Measurements from ENCODE around the gene CABP1.
A peak's percentile ranks its signal among the peaks of the same experiment; 100 is the strongest.

CABP1 gene

DNA sequence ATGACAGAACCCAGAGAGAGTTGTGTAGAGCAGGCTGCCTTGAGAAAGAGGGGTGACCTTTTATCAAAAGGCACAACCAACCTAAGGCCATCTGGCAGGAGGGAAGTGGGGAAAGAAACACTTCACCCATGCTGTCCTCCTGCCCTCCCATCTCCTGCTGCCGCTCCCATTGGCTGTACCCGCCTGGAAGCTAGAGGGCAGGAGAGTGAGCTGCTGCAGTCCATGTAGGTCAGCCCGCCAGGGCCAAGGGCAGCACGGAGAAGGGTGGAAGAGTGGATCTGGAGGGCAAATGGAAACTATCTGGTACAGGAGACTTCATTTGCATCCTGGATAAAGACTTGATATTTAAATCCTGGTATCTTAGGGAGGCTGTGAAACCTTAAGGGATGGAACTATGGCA is 11.5 kb upstream of the CABP1 start:
- no peak overlapping the region for H3K4me3 ChIP-seq (ENCODE audit: low read length)
- DNase-seq (ENCODE audit: low read depth, low spot score): no peak

DNA sequence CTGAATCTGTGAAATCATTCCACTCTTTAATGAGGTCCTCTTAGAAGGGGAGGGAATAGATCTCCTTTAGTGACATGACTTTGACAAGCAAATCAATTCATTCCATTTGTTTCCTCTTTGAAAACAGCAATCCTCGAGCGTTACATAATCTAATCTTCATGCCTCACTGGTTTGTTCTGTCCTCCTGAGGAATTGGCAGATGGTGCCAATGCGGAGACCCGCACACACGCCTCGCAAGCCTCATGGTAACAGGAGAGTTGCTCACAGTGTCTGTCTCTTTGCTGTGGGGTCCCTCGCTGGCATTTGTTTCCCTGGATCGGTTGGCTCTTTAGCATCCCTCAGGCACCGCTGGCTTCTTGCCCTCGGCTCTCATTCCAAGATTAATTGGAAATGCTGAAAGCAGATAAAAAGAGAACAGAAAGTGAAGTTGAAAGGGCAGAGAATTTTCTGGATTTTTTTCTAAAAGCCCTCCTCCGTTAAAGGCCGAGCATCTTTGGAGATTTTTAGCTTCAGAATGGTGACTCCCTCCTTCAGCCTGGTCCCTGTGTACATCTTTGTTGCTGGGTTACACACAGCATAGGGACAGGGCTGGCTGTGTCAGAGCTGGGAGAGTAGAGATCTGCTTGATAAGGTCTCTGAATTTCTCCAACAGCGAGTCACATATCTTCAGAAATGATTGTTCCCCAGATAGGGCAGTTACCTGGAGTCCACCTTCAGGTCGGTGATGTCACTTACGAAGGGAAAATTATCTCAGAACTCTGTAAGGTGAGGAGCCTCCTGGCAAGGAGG is 10.1 kb upstream of the CABP1 start:
- DNase-seq (ENCODE audit: low read depth, low spot score): no peak
- H3K4me3 ChIP-seq (ENCODE audit: low read length): no peak overlapping the region

DNA sequence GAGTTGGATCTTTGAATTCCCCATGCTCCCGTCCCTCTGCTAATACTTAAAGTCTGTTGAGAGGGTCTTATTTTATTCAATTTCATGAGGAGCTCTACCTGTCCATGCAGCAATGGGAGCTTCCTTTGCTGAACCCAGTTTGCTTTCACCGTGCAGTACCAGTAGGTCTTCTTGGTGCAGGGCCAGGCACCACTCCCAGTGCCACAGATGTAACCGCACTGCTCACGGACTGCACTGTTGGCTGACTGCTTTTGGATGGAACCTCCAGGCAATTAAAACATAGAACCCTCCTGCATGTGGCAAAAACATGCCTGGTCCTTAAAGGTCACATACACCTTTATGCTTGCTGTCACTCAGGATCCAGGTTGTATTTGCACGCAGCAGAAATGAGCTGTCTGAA is 9.3 kb upstream of the CABP1 start:
- DNase-seq (ENCODE audit: low read depth, low spot score): no peak
- no peak overlapping the region for H3K4me3 ChIP-seq (ENCODE audit: low read length)

DNA sequence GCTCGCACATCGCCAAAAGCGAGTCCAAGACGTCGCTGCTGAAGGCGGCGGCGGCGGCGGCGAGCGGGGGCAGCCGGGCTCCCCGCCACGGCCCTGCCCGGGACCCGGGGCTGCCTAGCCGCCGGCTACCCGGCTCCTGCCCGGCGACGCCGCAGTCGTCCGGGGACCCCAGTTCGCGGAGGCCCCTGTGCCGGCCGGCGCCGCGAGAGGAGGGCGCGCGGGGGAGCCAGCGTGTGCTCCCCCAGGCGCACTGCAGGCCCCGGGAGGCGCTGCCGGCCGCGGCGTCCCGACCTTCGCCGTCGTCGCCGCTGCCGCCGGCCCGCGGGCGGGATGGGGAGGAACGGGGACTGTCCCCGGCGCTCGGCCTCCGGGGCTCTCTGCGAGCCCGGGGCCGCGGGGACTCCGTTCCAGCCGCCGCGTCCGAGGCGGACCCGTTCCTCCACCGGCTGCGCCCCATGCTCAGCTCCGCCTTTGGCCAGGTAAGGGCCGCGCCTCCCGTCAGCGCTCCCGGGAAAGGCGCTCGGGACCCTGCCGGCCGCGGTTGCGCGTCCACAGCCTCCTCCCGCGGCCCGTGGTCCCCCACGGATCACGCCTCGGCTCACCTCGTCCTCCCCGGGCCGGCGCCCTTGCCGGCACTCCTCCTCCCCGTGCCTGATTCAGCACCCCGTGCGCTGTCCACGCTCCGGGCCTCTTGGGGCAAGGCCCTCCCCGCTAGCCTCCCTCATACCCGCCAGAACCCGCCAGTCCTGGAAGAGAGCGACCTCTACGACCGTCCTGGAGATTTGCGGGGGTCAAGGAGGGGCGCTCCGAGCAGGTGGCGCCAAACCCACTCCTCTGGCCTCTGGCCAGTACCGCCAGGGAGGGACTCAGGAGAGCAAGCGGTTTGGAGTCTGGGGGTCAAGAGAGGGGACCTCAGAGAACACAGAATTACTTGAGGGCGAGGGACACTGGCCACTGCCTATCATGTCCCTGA is 721 bp downstream of the CABP1 start:
- no peak for DNase-seq (ENCODE audit: low read depth, low spot score)
- peak overlapping the region; percentile 30 for H3K4me3 ChIP-seq (ENCODE audit: low read length)

DNA sequence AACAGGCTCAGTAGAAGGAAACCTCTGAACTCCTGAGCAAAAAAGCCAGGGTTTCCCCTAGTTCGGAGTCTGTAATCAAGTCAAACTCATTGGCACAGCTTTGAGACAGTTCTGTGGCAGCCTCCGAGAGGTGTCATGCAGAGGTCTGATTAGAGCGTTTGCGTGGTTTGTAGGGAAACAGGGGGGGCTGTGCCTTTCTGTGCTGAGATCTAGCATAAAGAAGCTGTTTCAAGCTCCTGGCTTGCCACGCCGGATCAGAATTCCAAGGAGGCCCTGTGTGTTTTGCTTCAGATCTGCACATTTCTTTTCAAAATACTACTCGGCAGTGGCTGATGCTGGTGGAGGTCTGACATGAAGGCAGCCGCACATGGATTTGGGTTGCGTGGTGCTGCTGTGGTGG is 1.7 kb downstream of the CABP1 start:
- no peak for DNase-seq (ENCODE audit: low read depth, low spot score)
- H3K4me3 ChIP-seq (ENCODE audit: low read length): no peak overlapping the region

DNA sequence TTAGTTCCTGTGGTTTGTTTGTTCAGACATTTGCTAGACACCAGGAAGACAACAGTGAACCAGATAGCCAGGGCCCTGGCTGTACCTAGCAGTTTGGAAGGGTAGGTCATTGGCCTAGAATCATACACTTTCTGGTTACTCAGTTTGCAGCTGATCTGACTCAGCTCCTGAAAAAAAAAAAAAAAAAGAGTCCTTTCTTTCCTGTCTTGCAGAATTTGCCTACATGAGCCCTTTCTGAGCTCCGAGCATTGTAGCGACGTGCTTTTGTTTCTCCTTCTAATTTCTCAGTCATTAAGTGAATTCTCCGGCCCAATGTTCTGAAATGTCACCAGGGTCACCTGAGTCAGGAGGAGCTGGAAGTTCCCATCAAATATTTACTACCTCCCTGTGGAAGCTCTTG is 2.4 kb downstream of the CABP1 start:
- DNase-seq (ENCODE audit: low read depth, low spot score): no peak
- H3K4me3 ChIP-seq (ENCODE audit: low read length): no peak overlapping the region

DNA sequence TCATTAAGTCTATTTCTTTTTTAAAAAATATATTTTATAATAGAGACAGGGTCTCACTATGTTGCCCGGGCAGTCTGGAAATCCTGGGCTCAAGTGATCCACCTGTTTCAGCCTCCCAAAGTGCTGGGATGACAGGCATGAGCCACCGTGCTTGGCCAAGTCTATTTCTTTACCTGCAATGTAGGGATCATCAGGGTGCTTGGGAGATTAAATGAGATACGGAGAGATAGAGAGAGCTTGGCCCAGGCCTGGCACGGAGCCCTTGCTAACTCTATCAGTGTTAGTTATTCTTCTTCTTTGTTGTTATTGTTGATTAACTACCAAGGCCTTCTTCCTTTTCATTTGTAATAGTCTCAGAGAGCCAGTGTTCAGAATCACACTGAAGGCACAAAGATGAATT is 3.1 kb downstream of the CABP1 start:
- DNase-seq (ENCODE audit: low read depth, low spot score): no peak
- no peak overlapping the region for H3K4me3 ChIP-seq (ENCODE audit: low read length)

DNA sequence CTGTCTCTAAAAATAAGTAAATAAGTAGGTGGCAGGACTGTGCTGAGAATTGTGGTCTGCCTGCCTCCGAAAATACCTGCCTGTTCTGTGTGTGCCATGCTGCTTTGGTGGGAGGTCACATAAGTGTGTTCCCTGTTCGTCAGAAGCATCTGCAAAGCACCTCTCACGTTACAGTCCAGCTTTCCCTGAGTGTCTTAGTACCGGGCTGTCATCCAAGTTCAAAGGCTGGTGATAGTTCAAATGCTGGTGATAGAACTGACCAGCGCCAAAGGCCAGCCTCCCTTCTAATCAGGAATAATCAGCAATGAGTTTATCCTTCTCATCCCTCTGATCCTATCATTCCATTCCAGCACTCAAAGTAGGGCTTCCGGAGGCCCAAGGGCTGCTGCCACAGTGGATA is 5.6 kb downstream of the CABP1 start:
- no peak for DNase-seq (ENCODE audit: low read depth, low spot score)
- H3K4me3 ChIP-seq (ENCODE audit: low read length): no peak overlapping the region

DNA sequence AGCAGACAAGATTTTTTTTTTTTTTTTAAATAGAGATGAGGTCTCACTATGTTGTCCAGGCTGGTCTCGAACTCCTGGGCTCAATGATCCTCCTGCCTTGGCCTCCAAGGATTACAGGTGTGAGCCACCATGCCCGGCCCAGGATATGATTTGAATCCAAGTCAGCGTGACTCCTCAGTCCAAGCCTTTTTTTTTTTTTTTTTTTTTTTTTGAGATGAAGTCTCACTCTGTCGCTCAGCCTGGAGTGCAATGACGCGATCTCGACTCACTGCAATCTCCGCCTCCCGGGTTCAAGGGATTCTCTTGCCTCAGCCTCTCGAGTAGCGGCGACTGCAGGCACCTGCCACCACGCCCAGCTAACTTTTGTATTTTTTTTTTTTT is 6.9 kb downstream of the CABP1 start:
- no peak overlapping the region for H3K4me3 ChIP-seq (ENCODE audit: low read length)
- no peak for DNase-seq (ENCODE audit: low read depth, low spot score)

DNA sequence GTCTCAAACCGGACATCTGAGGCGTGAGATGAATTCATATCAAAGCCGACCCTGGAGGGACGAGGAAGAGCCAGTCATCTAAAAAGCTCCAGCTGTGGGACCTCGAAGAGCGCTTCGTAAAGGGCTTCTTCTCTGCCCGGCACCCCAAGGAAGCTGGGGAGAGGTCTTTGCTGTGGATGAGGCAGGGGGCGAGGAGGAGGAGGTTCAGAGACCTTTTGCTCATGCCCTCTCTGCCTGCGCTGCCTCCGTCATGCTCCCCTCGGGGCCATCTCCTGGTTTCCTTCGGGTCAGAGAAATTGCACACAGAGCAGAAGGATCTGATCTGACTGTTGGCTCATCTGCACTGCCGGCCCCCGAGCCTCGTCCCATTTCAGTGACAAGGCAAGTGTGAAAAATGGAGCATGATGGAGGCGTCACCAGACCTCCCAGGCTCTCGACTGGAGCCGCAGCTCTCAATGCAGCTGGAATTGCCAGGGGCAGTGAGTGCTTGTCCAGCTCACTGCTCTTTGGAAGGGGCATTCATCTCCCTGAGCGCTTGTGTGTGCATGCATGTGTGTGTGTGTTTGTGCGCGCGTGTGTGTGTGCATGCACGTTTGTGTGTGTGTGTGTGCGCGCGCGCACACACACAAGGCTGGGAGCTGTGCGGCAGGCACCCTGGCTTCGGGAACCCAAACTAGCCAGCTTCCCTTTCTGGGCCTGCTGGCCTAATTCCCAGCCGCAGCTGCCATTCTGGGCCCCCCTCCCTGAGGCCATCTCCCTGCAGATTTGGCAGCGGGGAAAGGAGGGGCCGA is 9.2 kb downstream of the CABP1 start:
- no peak overlapping the region for H3K4me3 ChIP-seq (ENCODE audit: low read length)
- no peak for DNase-seq (ENCODE audit: low read depth, low spot score)

DNA sequence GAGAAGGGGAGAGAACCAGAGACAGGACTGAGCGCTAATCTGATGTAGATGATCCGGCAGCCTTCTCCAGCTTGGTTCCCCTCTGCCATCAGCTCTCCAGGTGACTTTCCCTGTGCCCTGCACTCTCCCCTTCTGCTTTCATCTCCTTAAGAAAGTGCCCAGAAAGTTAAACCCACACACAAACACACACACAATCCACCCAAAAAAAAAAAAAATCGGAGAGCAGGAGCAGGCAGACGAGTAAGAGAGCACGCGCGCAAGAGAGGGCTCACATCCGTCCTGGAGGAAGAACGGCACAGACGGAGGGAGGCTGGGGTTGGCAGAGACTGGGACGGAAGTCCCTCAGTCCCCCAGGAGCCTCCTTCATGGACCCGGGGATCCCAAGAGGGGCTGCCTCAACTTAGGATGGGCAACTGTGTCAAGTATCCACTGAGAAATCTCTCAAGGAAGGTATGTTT is 9.8 kb downstream of the CABP1 start:
- no peak for DNase-seq (ENCODE audit: low read depth, low spot score)
- no peak overlapping the region for H3K4me3 ChIP-seq (ENCODE audit: low read length)

DNA sequence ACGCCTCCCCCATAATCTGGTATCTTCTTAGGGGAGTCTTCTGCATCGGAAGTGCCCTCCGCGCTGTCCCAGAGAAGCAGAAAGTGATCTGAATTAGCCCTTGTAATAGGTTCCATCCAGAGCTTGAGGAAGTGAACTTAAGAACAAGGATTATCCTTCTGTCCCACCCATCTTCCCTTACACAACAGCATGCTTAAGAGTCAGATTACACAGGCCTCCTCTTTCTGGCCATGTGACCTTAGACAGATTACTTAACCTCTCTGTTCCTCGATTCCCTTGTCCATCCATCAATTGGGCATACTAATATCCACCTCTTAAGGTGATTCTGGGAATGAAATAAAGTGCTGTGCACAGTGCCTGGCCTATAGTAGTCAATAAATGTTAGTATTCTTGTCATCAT is 11.4 kb downstream of the CABP1 start:
- no peak overlapping the region for H3K4me3 ChIP-seq (ENCODE audit: low read length)
- no peak for DNase-seq (ENCODE audit: low read depth, low spot score)

DNA sequence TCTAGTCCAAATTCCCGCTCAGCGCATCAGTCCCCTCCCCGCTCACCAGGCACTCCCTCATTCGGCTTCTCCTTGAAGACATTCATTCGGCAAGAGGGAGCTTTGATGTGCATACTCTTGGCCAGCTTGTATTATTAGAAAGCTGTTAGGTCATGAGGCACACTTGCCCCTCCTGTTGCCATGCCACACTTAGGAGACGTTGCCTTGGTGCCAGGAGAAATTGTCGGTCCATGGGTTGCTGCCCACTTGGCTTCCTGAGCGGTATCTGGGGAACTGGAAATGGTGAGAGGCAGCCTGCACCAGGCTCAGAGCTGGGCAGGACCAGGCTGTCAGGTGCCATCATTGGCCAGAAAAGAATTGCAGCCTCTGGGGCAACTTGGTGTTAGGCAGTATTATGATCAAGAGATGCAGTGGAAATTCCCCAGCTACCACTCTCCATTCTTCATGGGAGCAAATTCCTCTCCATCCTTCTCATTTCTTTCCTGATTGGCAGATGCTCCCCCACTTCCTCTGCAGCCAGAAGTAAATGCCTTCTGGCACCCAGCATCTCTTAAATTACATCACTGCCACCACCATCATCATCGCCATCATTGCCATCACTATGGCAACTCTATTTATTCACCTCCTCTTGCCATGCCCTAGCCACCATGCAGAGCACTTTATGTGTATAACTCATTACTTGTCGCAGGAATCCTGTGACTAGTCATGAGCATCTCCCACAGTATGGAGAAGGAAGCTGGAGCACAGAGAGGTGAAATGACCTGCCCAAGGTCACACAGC is 12.4 kb downstream of the CABP1 start:
- no peak overlapping the region for H3K4me3 ChIP-seq (ENCODE audit: low read length)
- no peak for DNase-seq (ENCODE audit: low read depth, low spot score)

DNA sequence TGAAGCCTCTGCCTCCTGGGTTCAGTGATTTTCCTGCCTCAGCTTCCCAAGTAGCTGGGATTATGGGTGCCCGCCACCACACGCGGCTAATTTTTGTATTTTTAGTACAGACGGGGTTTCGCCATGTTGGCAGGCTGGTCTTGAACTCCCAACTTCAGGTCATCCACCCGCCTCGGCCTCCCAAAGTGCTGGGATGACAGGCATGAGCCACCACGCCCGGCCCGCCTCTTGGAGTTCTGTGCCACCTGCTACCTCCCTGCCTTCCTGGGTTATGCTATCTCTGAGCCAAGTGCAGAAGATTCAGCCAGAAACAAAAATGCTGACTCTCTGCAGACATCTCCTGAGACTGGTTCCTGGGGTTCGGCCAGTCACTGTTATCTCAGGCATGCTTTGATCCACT is 13.2 kb downstream of the CABP1 start:
- no peak overlapping the region for H3K4me3 ChIP-seq (ENCODE audit: low read length)

DNA sequence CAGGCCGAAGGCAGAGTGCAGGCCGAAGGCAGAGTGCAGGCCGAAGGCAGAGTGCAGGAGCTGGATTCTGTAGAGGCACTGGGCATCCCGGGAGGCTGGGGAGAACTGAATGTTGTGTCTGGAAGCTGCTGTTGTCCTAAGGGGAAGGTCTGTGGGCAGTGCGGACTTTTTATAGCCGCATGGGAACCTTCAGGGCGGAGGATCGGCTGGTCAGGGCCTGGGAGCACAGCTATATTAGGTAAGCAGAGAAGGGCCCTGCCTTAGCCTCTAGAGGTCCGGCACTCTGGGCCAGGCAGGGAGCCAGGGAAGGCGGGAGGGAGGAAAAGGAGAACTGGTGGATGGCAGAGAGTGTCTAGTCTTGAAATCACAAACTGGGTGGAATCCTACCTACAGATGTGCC is 14.2 kb downstream of the CABP1 start:
- H3K4me3 ChIP-seq (ENCODE audit: low read length): no peak overlapping the region
- no peak for DNase-seq (ENCODE audit: low read depth, low spot score)

More for the DNA sequence above, 13.2 kb downstream of the CABP1 start:
- DNase-seq (ENCODE audit: low read depth, low spot score): no peak

DNA sequence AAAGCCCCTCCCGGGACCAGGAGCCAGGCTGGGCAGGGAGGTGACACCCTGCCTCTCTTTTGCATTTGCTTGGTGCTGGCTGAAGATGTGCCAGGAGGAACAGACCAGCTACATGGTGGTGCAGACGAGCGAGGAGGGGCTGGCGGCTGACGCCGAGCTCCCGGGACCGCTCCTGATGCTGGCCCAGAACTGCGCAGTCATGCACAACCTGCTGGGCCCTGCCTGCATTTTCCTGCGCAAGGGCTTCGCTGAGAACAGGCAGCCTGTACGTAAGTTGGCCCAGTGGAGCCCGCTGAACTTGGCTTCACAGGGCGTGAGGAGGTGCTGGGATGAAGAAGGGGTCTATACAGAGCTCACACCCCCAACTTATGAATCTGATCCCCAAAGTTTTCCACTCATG is 15.6 kb downstream of the CABP1 start:
- DNase-seq (ENCODE audit: low read depth, low spot score): no peak
- H3K4me3 ChIP-seq (ENCODE audit: low read length): no peak overlapping the region

DNA sequence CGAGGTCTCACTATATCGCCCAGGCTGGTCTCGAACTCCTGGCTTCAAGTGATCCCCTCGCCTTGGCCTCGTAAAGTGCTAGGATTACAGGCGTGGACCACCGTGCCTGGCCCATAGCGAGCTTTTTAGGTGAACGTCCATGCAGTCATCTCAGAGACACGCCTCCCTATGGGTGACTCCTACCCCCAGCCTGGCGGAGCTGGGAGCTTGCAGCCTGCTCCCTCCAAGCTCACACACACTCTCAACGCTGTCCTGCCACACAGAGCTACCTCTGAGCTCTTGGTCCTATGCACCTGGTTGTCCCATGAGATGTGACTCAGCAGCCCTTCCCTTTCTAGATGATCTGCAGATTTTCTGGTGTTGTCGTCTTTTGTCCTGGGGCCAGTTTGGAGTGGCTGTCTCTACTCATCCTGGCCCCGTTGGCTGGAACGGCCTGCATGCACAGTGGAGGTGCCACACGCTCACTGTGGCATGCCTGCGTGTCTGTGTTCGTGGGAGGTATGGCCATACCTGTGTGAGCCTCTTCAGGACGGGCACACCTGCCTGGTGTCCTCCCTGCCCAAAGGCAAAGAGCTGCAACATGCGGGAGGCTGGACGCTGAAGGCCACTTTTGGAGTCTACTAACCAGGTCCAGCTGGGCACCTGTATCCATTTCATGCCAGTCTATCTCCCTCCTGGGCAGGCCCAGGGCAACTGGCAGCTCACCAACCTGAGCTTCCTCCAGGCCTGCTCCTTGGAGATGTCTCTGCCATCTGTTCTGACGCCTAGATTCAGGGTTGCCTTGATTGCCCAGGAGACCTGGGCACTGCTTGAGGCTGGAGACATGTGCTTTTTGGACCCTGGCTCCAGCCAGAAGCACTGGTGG is 18.1 kb downstream of the CABP1 start:
- DNase-seq (ENCODE audit: low read depth, low spot score): no peak

DNA sequence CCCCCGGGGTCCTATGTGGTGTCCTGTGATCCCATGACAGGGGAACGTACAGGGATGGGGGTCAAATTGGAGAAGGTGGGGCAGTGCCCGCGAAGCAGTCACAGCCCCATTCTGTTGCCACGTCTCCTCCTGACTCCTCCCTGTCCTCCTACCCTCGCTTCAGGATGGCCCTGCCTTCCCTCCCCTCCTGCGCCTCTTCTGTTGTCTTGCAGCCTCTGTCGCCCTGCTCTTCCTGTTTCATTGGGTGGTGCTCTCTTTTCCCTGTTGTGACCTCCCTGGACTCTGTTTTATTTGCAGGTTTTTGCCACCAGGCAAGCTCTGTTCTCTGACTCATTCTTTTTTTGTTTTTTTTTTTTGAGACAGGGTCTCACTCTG is 18.7 kb downstream of the CABP1 start:
- H3K4me3 ChIP-seq (ENCODE audit: low read length): no peak overlapping the region
- DNase-seq (ENCODE audit: low read depth, low spot score): no peak

More for the DNA sequence above, 18.1 kb downstream of the CABP1 start:
- H3K4me3 ChIP-seq (ENCODE audit: low read length): no peak overlapping the region

All from Jurkat, Clone E6-1 (cell line).